HG02759 (cell line): ENCODE results near the gene ASPDH.

Experiments
- ATAC-seq: cut with Tn5 transposase; IDR thresholded peaks from one replicate; pipeline ENCODE4 v1.9.1; 2021; ENCODE audit warnings: mild to moderate bottlenecking, moderate library complexity; ENCODE audit not compliant: unreplicated experiment

ASPDH gene

DNA sequence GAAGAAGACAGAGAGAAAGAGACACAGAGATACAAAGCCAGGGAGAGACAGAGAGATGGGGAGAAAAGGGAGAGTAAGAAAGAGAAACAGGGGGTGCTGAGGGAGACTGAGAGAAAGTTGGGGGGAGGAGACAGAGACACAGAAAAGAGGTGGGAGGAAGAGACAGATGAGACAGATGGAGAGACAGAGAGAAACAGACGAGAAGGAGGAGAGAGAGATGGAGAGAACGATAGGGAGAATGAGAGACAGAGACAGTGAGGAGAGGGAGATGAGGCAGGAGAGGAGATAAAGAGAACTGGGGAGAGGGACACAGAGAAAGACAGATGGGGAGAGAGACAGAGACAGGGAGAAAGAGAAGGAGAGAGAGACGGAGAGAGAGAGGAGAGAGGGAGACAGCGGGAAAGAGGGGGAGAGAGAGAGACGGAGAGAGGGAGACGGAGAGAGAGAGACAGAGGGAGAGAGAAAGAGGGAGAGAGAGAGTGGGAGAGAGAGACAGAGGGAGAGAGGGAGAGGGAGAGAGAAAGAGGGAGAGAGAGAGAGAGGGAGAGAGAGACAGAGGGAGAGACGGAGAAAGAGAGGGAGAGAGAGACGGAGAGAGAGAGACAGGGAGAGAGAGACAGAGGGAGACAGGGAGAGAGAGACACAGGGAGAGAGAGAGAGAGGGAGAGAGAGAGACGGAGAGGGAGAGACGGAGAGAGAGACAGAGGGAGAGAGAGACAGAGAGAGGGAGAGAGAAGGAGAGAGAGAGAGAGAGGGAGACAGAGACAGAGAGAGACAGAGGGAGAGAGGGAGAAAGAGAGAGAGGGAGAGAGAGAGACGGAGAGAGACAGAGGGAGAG lies 15.3 kb downstream of the ASPDH start:
- ATAC-seq, result no peak

DNA sequence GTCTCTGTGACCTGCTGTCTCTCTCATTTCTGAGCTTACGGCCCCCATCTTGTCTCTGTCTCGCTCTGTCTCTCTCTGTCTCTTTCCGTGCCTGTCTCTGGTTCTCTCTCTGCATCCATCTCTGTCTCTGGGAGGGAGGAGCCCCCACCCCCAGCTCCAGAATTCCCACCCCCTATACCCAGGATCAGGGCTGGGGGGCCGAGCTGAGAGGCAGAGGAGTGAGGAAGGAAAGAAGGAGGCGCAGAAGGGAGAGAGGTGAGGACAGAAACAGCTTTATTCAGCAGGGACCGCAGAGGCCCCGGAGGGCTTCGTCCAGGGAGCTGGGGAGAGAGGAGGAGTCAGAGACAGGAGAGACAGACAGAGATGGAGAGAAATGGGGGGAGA lies 16.7 kb downstream of the ASPDH start:
- no peak for ATAC-seq

DNA sequence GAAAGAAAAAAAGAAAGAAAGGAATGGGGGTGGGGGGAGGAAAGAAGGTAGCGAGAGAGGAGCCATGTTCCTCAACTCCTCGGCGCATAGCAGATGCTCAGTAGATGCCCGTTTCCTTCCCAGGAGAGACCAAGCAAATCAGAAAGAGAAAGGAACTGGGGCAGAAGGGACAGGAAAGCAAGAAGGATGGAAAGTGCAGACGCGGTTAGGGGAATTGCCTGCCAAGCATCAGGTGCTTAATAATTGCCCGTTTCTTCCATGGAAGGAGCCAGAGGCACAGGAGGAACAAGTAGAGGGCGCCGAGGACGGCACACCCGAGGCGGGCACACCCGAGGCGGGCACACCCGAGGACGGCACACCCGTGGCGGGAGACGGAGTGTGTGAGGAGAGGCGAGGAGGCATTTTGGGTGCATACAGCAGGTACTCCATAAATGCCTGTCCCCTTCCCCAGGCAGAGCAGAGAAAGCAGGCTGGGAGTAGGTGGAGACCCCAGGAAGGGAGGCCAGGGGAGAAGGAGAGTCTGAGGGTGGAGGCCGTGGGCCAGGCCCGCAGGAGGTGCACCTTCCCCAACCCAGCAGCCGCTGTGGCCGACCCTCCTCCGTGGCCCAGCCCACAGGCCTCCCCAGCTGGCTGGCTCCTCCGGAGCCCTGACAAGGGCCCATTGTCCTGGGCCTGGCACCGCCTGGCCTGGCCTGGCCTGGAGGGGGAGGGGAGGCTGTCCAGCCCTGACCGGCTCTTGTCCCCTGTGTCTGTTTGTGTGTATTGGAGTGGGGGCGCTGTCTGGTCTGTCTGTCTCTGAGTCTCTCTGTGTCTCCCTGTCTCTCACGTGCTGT lies 17.3 kb downstream of the ASPDH start:
- ATAC-seq, result no peak

DNA sequence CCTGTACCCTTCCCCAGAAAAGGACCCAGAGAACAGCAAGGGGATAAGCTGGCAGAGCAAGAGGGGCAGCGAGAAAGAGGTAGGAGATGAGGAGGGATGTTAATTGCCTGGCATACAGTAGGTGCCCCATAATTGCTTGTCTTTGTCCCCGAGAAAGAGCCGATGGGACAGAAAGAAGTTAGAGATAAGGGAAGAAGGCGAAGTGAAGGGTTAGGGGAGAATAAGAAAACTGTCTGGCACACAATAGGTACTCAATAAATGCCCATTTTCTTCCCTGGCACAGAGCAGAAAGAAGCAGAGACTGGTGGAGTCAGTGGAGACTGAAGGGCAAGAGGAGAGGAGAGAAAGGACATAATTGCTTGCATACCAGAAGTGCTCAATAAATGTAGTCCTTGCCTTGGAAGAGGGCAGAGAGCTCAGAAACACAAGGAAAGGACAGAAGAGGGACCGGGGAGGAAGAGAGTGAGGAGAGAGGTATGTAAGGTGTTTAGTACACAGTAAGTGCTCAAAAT lies 18.6 kb downstream of the ASPDH start:
- ATAC-seq, result no peak

DNA sequence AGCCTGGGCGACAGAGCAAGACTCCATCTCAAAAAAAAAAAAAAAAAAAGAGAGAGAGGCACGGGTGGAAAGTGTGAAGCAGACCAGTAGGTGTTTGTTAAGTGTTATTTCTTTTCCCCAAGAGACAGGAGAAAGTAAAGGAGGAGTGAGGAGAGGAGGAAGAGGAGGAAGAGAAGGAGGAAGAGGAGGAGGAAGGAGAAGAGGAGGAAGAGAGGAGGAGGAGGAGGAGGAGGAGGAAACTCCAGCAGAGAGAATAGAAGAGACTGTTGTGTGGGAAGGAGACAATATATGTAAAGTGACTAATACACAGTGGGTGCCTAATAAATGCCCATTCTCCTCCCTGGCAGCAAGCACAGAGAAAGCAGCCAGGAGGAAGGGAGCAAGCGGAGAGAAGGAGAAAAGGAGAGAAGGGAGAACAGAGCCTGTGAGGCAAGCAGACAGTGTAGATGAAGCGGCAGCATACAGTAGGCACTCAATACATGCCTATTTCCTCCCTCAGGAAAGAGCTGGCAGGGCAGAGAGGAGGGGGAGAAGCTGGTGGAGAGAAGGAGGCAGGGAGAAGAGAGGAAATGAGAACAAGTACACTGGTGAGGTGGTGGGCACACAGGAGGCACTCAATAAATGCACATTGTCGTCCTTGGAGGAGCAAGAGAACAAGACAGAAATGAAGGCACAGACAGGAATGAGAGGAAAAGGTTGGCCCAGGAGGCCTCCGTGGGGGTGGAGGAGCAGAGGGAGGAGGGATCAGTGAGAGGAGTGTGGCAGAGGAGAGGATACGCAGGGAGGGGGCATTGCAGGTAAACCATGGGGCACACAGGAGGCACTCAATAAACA lies 19.3 kb downstream of the ASPDH start:
- no peak for ATAC-seq

DNA sequence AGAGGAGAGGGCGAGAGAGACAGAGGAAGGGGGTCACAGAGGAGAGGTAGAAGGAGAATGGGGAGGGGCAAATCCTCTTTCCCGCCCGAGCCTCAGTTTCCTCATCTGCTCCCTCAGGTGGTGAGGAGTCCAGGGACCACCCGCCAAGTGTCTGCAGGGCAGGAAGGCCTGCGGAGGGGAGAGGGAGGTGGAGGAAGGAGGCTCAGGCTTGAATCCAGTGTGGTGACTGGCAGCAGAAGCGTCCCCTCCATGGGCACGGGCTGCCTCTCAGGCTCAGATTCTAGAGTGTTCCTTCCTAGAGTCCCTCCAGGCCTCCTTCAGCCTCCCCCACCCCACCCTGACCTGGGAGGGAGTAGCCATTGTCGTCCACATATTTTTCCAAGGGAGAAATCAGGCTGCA lies 20.5 kb downstream of the ASPDH start:
- ATAC-seq, result no peak

DNA sequence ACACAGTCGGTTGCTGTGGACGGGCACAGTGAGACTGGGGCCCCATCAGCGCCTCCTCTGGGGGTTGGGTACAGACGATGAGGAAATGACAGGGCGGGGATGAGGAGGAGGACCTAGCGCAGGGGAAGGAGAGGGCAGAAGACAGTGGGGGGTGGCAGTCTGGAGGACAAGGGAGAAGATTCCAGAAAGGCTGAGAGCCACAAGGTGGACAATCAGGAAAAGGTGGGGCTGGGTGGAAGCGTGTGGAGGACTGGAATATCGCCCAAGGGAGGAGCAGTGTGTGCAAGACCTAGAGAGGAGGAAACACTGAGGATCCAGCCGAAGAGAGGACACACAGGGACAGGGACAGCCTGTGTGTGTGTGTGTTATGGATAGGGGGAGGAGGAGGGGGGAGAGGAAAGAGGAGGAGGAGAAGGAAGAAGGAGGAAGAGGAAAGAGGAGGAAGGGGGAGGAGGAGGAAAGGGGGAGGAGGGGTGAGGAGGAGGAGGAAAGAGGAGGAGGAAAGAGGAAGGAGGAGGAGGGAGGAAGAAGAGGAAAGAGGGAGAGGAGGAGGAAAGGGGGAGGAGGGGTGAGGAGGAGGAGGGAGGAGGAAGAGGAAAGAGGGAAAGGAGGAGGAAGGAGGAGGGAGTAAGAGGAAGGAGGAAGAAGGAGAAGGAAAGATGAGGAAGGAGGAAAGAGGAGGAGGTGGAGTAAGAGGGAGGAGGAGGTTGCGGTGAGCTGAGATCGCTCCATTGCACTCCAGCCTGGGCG lies 21.2 kb downstream of the ASPDH start:
- no peak for ATAC-seq

DNA sequence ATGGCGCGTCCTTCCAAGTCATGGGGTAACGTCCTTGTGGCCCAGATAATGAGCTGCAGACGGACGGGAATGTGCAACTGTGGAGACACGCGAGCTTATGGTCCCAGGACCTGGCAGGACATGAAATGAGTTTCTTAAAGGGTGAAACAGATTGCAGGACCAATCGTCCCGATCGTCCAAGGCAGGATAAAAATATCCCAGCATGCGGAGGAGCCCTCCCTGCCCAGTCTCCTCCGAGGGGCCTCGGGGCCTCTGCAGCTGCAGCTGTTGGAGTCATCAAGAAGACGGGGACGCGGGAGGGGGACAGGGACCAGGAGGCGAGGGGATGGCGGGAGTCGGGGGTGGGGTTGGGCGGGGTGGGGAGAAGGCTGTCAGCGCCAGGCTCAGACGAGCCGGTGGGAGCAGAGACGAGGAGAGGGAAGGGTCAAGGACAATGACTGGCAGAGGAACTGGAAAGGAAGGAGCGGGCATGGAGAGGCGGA lies 22.7 kb downstream of the ASPDH start:
- ATAC-seq, result no peak

DNA sequence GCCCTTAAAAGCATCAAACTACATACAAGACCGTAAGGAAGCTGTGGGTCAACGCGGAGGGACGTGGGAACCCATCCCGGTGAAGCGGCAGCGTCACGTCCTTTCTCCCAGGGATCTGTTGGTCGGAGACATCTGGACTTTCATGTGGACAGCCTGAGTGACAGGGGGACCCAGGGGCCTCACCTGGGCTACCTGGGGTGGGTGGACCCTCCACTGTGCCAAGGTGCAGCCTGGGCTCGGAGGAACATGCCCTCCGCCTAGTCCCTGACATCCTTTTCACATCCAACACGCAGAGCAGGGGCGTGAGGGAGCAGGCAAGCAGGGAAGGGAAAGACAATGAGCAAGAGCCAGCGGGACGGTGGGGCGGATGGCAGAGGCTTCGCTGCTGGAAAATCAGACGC lies 23.3 kb downstream of the ASPDH start:
- ATAC-seq, result no peak

DNA sequence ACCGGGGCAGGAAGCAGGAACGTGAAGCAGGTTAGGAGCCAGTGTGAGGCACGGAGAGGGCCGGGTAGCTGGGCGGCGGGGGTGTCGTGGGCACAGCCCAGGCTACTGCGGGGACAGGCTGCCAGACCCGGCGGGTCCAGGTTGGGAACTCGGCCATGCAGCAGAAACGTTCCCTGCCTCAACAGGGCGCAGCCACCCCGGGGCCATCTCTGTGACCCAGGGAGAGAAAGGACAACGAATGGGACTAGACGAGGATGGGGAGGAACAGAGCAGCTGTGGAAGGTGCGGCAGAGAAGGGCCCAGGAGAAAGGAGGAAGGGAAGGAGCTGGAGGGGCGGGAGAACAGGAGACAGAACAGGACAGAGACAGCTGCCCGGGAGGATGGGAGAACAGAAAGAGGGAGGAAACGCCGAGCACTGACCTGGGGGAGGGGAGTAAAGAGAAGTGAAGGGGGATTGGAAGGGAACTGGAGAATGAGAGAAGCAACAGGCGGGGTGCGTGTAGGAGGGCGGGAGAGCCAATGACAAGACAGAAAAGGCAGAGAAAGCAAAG lies 24.2 kb downstream of the ASPDH start:
- no peak for ATAC-seq

DNA sequence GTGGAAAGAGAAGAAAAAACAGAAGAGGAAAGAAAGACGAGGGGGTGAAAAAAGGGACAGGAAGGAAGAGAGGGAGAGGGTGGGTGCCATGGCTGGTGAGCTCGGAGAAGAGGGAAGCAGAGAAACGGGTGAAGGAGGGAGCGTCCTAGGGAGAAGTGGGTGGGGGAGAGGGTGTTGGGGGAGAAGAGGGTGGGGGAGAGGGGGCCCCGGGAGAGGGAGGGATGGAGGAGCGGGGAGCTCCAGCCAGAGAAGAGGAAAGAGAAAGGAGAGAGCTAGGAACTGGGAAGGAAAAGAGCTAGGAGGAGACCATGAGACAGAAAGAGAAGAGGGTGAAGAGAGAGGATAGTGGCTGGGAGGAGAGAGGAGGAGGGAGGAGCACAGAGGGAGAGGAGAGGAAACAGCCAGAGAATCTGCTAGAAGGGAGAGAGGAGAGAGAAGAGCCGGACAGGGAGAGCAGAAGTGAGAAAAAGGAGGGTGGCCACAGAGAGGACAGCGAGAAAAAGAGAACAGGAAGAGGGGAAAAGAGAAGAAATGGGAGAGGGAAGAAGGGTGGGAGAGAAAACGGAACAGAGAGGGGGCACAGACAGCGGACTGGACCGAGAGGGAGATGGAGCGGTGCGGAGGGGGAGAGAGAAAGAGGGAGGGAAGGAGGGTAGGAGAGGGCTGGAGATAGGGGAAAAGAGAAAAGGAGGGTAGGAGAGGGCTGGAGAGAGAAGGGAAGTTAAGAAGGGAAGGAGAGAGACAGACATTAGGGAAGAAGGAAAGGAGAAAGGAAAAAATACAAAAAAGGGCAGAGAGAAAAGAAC lies 25.1 kb downstream of the ASPDH start:
- ATAC-seq, result no peak

DNA sequence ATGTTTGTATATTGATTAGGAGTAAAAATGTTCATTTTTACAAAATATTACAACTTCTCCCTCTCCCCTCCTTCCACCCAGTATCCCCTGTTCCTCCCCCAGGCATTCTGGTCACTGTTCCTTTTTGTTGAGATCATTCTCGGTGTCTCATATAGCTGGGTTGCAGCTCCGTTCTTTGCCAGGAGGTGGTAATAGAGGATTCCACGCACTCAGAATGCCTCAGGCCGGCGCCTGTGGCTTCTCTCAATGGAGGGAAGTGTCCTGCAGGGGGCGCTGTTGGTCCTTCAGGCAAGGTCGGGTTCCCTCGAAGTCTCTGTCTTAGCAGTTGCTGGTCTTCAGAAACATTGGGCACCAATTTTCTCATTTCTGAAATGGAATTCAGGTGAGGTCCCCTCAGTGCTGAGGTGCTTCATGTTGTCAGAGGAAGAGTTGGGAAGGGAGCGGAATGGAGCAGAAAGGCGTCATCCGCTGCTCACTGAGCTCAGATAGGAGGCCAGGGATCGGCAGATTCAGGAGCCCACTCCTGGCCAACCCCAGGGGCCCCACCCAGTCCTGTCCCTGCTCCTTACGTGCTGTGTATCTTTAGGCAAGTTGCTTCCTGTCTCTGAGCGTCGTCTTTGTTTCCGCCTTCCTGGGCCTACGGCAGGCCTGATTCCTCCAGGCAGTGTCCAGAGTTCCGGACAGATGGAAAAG lies 26.7 kb downstream of the ASPDH start:
- no peak for ATAC-seq

DNA sequence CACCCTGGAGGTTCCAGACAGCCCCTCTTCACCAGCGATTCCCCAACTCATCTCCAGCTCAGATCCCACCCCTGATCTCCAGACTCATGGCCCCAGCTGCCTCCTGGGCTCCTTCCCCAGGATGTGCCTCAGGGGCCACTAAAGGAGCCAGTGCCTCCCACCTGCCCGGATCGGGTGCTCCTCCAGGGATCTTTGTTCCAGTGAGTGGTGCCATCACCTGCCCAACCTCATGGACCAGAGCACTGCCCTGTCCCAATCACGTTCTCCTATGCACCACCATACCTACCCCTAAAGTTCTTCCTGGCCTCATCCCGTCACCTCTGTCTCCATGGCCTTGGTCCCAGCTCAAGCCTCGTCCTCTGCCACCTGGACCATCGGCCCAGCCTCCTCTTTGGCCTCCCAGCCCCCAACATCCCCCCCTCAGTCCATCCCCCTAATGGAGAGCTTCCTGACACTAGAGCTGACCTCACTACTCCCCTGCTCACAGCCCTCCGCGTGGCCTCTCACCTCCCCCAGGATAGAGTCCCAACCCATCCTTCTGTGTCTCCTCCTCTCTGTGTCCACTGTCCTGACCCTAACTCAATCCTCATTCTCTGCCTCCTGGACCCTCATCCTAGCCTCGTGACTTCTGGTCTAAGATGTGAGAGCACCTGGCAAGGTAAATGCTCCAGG lies 28.3 kb downstream of the ASPDH start:
- no peak for ATAC-seq

DNA sequence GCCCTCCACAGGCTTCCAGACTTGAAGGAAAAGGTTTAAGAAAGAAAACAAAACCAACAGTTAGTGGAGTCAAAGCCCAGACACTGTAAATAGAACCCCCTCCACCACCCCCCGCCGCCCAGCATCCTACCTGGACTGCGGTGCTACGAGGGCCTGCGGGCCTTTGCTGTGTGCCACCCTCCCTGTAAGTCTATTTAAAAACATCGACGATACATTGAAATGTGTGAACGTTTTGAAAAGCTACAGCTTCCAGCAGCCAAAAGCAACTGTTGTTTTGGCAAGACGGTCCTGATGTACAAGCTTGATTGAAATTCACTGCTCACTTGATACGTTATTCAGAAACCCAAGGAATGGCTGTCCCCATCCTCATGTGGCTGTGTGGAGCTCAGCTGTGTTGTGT lies 30.8 kb downstream of the ASPDH start:
- ATAC-seq, result no peak

DNA sequence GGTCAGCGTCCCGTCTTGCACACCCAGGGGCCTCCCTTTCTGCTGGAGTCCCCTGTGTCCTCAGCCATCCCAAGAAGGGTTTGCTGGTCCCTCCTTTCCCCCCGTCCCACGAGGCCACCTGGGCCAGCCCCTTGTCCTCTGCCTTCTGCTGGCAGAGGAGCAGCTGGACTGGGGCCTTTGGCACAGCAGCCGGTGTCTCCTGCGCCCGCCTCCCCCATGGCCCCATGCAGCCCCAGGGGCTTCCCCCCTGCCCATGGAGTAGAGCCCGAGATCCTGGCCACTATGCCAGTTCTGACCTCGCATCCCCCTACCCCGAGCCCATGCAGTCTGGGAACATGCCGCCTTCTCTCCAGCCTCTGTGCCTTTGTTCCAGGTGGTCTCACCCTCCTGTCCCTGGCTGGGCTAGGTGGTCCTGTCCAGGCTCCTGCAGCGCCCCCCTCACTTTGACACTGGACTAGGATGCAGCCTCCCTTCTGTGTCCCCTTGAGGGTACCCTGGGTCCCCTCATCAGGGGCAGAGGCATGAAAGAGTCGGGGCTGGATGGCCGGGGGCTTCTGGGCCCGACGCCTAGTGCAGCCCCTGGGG lies 31.4 kb downstream of the ASPDH start:
- no peak for ATAC-seq

DNA sequence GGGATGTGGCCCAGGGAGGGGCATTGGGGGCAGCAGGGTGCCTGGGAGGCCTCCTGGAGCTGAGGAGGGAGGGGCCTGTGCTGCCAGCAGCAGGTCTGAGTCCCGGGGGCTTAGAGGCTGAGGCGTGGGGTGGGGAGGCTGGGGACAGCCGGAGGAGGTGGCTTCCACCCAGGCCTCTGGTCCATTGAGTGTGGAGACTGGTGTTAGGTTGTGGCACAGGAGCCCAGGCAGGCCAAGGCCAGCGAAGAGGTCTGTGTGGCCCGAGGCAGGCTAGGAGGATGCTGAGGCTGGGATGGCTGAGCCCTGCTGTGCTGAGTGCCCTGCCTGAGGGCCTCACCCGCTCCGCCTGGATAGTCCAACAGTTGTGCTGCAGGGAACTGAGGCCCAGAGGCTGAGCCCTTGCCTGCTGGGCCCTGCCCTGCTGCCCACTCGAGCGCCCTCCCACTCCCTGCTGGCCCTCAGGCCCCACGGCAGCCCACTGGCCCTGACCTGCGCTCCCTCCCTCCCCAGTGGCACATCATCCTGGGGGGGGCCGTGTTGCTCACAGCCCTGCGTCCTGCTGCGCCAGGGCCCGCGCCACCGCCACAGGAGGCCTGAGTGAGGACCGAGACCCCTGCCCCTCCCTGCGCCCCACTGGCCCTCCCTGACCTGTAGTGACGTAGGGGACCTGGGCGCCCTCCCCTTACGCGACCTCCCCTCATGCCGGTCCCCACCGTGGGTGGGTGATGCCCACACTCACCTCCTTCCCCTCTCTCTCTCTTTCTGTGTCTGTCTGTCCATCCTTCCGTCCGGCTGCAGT lies 32.2 kb downstream of the ASPDH start:
- no peak for ATAC-seq
